Measurements from ENCODE around the gene NOL4L.

DNA sequence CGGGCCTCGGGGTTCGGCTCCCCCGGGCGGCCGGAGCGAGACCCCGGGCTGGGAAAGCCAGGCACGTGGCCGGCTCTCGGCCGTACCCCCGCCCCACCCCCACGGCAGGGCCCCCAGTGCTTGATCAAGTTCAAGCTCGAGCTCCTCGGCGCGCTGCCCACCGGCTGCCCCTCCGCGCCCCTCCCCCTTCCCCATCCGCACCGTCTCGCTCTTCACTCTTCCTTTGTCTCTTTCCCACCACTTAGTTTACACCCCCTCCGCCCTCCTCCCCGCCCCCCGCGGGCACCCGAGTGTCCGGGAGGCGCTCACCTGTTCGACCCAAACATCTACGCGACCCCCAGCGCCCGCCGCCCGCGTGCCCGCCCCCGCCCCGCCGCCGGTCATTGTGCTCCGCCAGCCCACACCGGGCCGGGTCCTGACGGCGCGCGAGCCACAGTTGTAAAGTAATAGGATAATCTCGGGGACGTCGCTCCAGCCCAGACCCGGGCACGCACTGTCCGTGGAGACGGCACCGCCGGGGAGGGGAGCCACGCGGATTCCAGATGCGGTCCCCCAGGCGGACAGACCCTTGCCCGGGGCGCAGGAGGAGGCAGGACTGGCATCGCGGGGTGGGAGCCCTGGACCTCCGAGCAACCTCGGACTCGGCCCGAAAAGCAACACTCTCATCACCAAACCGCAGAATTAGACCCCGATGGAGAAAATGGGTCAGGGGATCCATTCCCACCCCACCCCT lies 100.7 kb downstream of the NOL4L start:
- TF ChIP-seq, protein P1, sequence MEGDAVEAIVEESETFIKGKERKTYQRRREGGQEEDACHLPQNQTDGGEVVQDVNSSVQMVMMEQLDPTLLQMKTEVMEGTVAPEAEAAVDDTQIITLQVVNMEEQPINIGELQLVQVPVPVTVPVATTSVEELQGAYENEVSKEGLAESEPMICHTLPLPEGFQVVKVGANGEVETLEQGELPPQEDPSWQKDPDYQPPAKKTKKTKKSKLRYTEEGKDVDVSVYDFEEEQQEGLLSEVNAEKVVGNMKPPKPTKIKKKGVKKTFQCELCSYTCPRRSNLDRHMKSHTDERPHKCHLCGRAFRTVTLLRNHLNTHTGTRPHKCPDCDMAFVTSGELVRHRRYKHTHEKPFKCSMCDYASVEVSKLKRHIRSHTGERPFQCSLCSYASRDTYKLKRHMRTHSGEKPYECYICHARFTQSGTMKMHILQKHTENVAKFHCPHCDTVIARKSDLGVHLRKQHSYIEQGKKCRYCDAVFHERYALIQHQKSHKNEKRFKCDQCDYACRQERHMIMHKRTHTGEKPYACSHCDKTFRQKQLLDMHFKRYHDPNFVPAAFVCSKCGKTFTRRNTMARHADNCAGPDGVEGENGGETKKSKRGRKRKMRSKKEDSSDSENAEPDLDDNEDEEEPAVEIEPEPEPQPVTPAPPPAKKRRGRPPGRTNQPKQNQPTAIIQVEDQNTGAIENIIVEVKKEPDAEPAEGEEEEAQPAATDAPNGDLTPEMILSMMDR (IDR thresholded peaks at IDR 0.05): no peak
- no peak for TF ChIP-seq POLR2A (IDR thresholded peaks at IDR 0.05)

Data from thyroid gland (tissue), 4 donors.